Heart left ventricle (tissue), 16 donors: ENCODE measurements around the gene NBAS. TPM values are rescaled to one million over a fixed set of nuclear protein-coding genes. Genes with fewer than 3 reads are reported as not detected.
"Not testable (repeated sequence)": the region's sequence is repeated elsewhere in the genome, so short reads cannot be mapped to it uniquely, and the experiment has no call there.

Source experiments
- ATAC-seq, 4 donors: fragments of 200-7000 bp; cut with Tn5 transposase; one replicate each; pipeline ENCODE4 v1.9.1; 2020 to 2022; ENCODE audit warnings: moderate library complexity in 4 of 4, mild to moderate bottlenecking in 3 of 4, moderate number of reproducible peaks in 1 of 4
- DNase-seq, 5 donors: peaks; one replicate each; pipeline ENCODE4 v3.0.0-alpha.2; 2020
- H3K27ac ChIP-seq, 12 donors: fragments of 200-600 bp; sonication (generic) in 4 of 12; one replicate each; pipeline versions ENCODE4 v1.5.0 to v1.8.0; 2016 to 2022; ENCODE audit warnings: mild to moderate bottlenecking in 2 of 12
- H3K27me3 ChIP-seq, 9 donors: fragments of 200-600 bp; sonication (generic) in 2 of 9; one replicate each; pipeline versions ENCODE4 v1.5.1 to v1.8.0; 2016 to 2022; ENCODE audit warnings: mild to moderate bottlenecking in 3 of 9
- H3K36me3 ChIP-seq, 9 donors: fragments of 200-600 bp; sonication (generic) in 2 of 9; one replicate each; pipeline versions ENCODE4 v1.5.0 to v1.8.0; 2018 to 2022; ENCODE audit warnings: mild to moderate bottlenecking in 2 of 9
- H3K4me1 ChIP-seq, 12 donors: fragments of 200-600 bp; sonication (generic) in 4 of 12; one replicate each; pipeline versions ENCODE4 v1.5.0 to v1.8.0; 2016 to 2022; ENCODE audit warnings: mild to moderate bottlenecking in 3 of 12
- H3K4me3 ChIP-seq, 12 donors: fragments of 200-600 bp; sonication (generic) in 4 of 12; one replicate each; pipeline versions ENCODE4 v1.5.0 to v1.8.0; 2017 to 2022; ENCODE audit warnings: mild to moderate bottlenecking in 9 of 12, moderate library complexity in 4 of 12
- H3K9me3 ChIP-seq, 12 donors: fragments of 200-600 bp; sonication (generic) in 4 of 12; one replicate each; pipeline versions ENCODE4 v1.5.0 to v1.8.0; 2016 to 2022; ENCODE audit warnings: mild to moderate bottlenecking in 1 of 12
- POLR2A ChIP-seq, 2 donors: fragments of 450-650 bp; IDR thresholded peaks; one replicate each; pipeline ENCODE4 v1.6.1; 2017; ENCODE audit warnings: antibody characterized with exemption in 2 of 2, mild to moderate bottlenecking in 2 of 2, moderate library complexity in 2 of 2
- WGBS, 4 donors: extraction: QIAGEN DNeasy Blood & Tissue Kit in 2 of 4; methylation state at CpG; one replicate each; pipeline versions ENCODE4 v1.1.5 to v1.1.7; 2013 to 2018; 5-methylcytosine and 5-hydroxymethylcytosine counted together
- intact Hi-C, 10 donors: fragments of 100-400 bp; cut with DNase I; formaldehyde crosslinking; loops; one replicate each; pipeline versions ENCODE4 v1.11.1 to v1.14.2; 2022
- polyA plus RNA-seq, 2 donors: library from polyadenylated mRNA; stranded (reverse); fragments of 200-250 nt; gene quantifications; one replicate each; pipeline ENCODE4 v1.2.3, GENCODE V29; 2013
- total RNA-seq, 9 donors: library from RNA; depleted of rRNA in 2 of 9; stranded (reverse); fragments of >200 nt in 2 of 9; fragmentation: NEBNext Ultra II Directional in 3 of 9; extraction: Animal tissue kit (Norgen Biotek cat#: 25700) in 3 of 9; gene quantifications; one replicate each; pipeline versions ENCODE4 v1.1.0 to v1.2.4, GENCODE V29; 2016 to 2023
- TF ChIP-seq, protein P1 (sequence below), 12 donors: fragments of 200-600 bp; sonication (generic) in 4 of 12; IDR thresholded peaks; one replicate each; pipeline versions ENCODE4 v1.5.0 to v1.8.0; 2018 to 2022; ENCODE audit warnings: antibody characterized with exemption in 12 of 12, mild to moderate bottlenecking in 5 of 12
- donor health status: ischemic (EF 13 %, LVEDD 7.1; RV severe dilation, severe dysfunction).
- donor health status: healthy with polysubstance abuse.
- donor health status: DM: no; HTN: yes; CAD: no.
- donor health status: DM: no; HTN: no; CAD: no.
- donor health status: ischemic (EF 25% LVEDD 6.9; RV normal size, moderate dysfunction).
- donor health status: ischemic (EF 25% LVEDD 5.7; RV mildly dilated, moderate dysfunction).
- donor health status: healthy.
- donor health status: DM: yes; HTN: yes; CAD: no.
- donor health status: ischemic (EF 35%, LVEDD 5.7; RV mildly dilated, moderate dysfunction).
- donor health status: nonischemic (EF 11% LVEDD 7.7; RV severe dilation, severe dysfunction).
- donor health status: DM: yes; HTN: yes; CAD: no.
- donor health status: PGD.
- donor health status: ischemic (EF 29% LVEDD 5.4; RV normal size, mild dysfunction).
- donor health status: nonischemic (EF 23%, LVEDD 6.1; RV moderate dilation, normal function).

Gene NBAS
- total and polyA plus RNA-seq, 11 donors, result 23.1 to 63.0 (median 50.5) TPM

DNA sequence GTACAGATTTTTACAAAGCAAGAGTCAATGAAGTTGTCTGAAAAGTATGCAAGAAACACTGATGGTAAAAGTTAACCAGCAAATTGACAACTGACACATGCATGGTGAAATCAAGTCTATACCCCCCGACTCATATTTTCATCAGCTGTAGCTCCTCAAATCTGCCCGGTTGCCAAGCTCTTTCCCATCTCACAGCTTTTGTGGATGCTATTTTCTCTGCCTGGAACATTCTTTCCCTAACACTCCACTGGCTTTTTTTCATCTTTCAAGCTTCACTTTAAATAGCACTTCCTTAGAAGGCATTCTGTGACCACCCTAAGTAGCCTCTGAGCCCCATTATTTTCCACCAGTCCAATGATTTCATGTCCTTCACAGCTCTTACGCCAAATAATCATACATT is 18.1 kb downstream of the NBAS start:
- peaks cover 0 to 18% (median 1%) of the 10 kb centered on the region in 12 donors for H3K4me1 ChIP-seq
- ATAC-seq, result peak in 1 of 4 donors; percentile 67
- 60 to 72% (median 61%) methylated on average over 3 of the region's 3 CpGs for WGBS, 4 donors
- H3K27me3 ChIP-seq, result no peaks in the 10 kb centered on the region
- peak overlapping the region in 2 of 12 donors; percentile 8 to 37 for H3K27ac ChIP-seq
- H3K36me3 ChIP-seq, result peaks cover 0 to 29% (median 6%) of the 10 kb centered on the region in 9 donors
- no peaks in the 10 kb centered on the region for H3K9me3 ChIP-seq
- no peak for DNase-seq
- intact Hi-C loops, result no loop called here
- no peak overlapping the region for H3K4me3 ChIP-seq
- TF ChIP-seq, protein P1, sequence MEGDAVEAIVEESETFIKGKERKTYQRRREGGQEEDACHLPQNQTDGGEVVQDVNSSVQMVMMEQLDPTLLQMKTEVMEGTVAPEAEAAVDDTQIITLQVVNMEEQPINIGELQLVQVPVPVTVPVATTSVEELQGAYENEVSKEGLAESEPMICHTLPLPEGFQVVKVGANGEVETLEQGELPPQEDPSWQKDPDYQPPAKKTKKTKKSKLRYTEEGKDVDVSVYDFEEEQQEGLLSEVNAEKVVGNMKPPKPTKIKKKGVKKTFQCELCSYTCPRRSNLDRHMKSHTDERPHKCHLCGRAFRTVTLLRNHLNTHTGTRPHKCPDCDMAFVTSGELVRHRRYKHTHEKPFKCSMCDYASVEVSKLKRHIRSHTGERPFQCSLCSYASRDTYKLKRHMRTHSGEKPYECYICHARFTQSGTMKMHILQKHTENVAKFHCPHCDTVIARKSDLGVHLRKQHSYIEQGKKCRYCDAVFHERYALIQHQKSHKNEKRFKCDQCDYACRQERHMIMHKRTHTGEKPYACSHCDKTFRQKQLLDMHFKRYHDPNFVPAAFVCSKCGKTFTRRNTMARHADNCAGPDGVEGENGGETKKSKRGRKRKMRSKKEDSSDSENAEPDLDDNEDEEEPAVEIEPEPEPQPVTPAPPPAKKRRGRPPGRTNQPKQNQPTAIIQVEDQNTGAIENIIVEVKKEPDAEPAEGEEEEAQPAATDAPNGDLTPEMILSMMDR (IDR thresholded peaks at IDR 0.05), result no peak
- no peak for TF ChIP-seq POLR2A (IDR thresholded peaks at IDR 0.05)

DNA sequence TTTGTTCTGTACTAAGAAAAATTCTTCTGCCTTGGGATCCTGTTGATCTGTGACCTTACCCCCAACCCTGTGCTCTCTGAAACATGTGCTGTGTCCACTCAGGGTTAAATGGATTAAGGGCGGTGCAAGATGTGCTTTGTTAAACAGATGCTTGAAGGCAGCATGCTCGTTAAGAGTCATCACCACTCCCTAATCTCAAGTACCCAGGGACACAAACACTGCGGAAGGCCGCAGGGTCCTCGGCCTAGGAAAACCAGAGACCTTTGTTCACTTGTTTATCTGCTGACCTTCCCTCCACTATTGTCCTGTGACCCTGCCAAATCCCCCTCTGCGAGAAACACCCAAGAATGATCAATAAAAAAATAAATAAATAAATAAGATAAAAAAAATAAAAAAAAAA is 18.9 kb downstream of the NBAS start:
- Histone ChIP-seq H3K27ac (peak overlapping the region in 1 of 12 donors; percentile 8), H3K36me3 (peaks cover 0 to 27% (median 3%) of the 10 kb centered on the region in 9 donors), H3K4me1 (peaks cover 0 to 18% (median 3%) of the 10 kb centered on the region in 12 donors)
- H3K9me3 ChIP-seq, H3K4me3 ChIP-seq, DNase-seq, intact Hi-C loops, ATAC-seq, H3K27me3 ChIP-seq: not testable (repeated sequence)
- WGBS, 4 donors, result 33 to 59% (median 46%) methylated on average over 3 to 4 of the region's 6 CpGs

DNA sequence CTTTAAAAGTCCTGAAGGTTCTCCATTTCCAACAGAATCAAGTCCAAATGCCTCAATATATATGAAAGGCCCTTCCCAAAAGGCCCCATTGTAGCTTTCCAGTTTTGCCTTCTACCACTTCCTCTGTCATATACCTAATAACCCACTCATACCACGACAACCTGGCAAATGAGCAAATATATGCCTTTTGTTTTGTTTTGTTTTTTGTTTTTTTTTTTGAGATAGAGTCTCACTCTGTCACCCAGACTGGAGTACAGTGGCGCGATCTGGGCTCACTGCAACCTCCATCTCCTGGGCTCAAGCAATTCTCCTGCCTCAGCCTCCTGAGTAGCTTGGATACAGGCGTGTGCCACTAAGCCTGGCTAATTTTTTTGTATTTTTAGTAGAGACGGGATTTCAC is 20.6 kb downstream of the NBAS start:
- H3K36me3 ChIP-seq, result peaks cover 0 to 26% (median 16%) of the 10 kb centered on the region in 9 donors
- H3K4me3 ChIP-seq, H3K27me3 ChIP-seq, intact Hi-C loops, DNase-seq, ATAC-seq, H3K9me3 ChIP-seq, H3K27ac ChIP-seq: not testable (repeated sequence)
- WGBS, 4 donors, result 84 to 91% (median 85%) methylated on average over 5 of the region's 5 CpGs
- peaks cover 0 to 18% (median 3%) of the 10 kb centered on the region in 12 donors for H3K4me1 ChIP-seq

DNA sequence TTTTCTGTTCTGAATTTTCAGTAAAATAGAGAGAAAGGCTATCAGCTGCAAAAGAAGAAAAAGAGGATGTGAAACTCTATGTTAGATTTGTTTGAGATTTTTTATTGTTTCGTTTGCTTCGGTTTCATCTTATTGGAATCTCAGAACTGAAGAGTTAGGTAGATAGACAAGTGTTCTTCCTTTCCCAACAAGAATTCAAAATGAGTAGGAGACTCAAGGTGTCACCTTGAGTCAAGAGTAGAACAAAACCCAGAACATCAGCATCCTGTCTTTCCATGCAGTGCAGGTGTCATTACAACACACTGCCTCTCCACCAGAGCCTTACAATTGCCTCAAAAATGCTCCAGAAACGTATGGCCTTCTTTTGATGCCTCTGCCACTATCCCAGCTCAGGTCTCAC is 21.1 kb downstream of the NBAS start:
- DNase-seq (no peak), ATAC-seq (no peak)
- TF ChIP-seq, protein P1 (IDR thresholded peaks at IDR 0.05), result no peak
- TF ChIP-seq POLR2A (IDR thresholded peaks at IDR 0.05), result no peak
- Histone ChIP-seq H3K4me1 (peaks cover 0 to 18% (median 3%) of the 10 kb centered on the region in 12 donors), H3K36me3 (peaks cover 0 to 29% (median 18%) of the 10 kb centered on the region in 9 donors), H3K9me3 (no peaks in the 10 kb centered on the region), H3K27me3 (no peaks in the 10 kb centered on the region), H3K27ac (no peak overlapping the region), H3K4me3 (no peak overlapping the region)
- intact Hi-C loops, result no loop called here
- 89 to 95% (median 91%) methylated on average over 3 of the region's 3 CpGs for WGBS, 4 donors

DNA sequence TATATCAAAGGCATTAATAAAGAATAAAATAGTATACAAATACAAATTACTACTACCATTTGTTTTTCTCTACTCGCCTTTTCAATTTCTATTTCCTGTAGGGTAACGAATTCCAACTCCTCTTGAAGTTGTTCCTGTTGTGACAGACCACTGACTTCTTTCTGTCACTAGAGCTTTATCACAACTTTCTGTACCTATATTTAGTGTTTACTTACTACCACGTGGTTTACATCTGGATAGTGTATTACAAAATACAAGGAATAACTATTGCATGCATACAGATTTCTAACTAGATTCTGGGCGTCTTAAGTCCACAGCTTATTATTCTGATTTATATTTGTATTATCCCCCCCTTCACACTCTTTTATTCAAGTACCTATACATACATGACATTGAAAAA is 22.3 kb downstream of the NBAS start:
- peaks cover 0 to 40% (median 30%) of the 10 kb centered on the region in 9 donors for H3K36me3 ChIP-seq
- no peaks in the 10 kb centered on the region for H3K27me3 ChIP-seq
- peak overlapping the region in 1 of 12 donors; percentile 3 for H3K4me3 ChIP-seq
- intact Hi-C loops, result no loop called here
- WGBS, 4 donors, result 40 to 55% (median 53%) methylated on average over 4 of the region's 4 CpGs
- H3K4me1 ChIP-seq, result peaks cover 0 to 18% (median 3%) of the 10 kb centered on the region in 12 donors
- DNase-seq, result no peak
- TF ChIP-seq, protein P1 (IDR thresholded peaks at IDR 0.05), result no peak
- TF ChIP-seq POLR2A (IDR thresholded peaks at IDR 0.05), result no peak
- peak in 2 of 4 donors; percentile 33 to 49 for ATAC-seq
- peak overlapping the region in 1 of 12 donors; percentile 6 for H3K27ac ChIP-seq
- no peaks in the 10 kb centered on the region for H3K9me3 ChIP-seq
